AG09319 (cell line): ENCODE results near the gene USH1C.

Source experiments
- DNase-seq: peaks from one replicate; pipeline ENCODE4 v3.0.0-alpha.2; 2010; ENCODE audit warnings: low read depth; ENCODE audit errors: extremely low read depth
- TF ChIP-seq, protein P1 (sequence below): IDR thresholded peaks from 2 replicates; pipeline ENCODE4 v1.5.1; 2011; ENCODE audit warnings: low read depth, mild to moderate bottlenecking, inconsistent platforms, low read length, moderate library complexity

Gene USH1C

DNA sequence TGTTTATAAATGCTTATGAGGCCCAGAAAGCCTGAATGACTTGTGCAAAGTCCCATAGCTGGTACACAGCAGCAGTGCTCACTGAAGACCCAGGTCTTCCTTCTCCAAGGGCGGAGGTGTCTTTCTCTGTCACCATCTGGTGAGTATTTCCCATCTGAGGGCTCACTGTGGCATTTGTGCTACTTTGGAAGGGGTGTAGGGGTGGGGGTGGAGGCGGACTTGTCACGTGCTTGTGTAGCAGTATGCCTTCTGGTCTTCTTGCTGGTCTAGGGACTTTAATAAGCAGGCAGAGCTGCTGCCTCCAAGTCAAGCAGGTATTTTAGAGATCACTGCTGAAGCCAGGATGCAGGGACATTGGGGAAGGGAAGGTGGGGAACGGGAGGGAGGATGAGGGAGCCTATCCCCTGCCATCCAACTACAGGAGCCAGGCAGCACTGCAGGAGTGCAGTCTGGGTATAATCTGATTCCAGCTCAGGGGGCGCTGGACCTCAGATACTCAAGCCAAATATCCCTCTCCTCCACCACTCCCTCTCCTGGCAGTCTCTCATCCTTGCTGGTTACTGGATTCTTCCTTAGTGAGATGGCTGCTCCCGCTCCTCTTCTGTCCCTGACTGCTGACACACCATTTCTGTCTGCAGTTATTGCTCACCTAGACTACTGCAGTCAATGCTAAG is 71.0 kb downstream of the USH1C start:
- DNase-seq = no peak

DNA sequence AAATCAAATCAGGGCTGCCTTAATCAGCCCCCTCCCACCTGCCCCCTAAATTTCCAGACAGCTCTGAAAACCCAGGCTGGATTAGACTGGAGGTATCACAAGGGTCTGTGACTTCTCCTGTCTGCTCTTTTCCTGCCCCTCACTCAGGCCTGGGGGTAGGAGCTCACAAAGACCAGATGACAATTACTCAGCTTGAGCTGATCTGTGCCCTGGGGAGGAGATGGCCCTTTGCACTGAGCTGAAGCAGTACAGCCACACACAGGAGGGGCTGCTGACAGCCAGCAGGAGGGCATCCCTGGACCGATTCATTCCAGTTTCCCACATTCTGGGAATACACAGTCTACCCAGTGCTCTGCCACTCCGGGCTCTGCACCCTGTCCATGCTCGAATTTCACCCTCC is 71.7 kb downstream of the USH1C start:
- TF ChIP-seq, protein P1, sequence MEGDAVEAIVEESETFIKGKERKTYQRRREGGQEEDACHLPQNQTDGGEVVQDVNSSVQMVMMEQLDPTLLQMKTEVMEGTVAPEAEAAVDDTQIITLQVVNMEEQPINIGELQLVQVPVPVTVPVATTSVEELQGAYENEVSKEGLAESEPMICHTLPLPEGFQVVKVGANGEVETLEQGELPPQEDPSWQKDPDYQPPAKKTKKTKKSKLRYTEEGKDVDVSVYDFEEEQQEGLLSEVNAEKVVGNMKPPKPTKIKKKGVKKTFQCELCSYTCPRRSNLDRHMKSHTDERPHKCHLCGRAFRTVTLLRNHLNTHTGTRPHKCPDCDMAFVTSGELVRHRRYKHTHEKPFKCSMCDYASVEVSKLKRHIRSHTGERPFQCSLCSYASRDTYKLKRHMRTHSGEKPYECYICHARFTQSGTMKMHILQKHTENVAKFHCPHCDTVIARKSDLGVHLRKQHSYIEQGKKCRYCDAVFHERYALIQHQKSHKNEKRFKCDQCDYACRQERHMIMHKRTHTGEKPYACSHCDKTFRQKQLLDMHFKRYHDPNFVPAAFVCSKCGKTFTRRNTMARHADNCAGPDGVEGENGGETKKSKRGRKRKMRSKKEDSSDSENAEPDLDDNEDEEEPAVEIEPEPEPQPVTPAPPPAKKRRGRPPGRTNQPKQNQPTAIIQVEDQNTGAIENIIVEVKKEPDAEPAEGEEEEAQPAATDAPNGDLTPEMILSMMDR = no peak
- no peak for DNase-seq

More for the DNA sequence above, 71.0 kb downstream of the USH1C start:
- TF ChIP-seq, protein P1 = no peak; the same call in 1 of the 2 replicates

DNA sequence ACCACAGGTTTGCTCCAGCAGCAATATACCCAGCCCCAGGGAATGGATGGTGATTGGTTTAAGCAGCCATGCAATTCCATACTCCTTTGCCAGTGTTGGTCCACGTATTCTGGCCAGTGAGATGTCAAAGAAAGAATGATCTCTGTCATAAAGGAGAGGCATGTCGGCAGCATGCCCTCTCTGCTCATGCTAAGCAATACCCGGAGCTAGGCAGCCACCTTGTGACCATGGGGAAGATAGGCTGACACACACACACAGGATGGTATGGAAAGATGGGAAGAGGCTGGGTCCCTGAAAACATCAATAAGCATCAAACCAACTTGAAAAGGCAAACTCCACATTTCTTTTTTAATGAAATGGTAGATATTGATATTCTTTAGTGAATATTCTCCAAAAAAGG is 72.7 kb downstream of the USH1C start:
- TF ChIP-seq, protein P1 = no peak
- DNase-seq = no peak

DNA sequence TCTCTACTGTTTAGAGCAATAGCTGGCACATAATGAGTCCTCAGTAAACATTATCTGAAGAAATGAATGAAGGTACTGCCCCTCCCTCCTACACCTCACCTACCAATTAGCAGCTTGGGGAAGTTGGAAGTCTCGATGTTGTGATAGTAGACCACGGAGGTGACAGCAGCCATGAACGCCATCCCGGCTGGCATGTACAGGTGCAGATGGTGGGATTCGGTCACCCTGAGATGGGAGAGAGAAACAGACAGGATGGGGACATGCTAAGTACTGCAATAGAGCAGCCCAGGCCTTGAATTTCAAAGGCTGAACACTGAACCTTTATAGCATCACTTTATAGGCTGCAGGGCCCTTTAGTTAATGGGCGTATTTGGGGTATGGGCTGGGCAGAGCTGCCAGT is 74.2 kb downstream of the USH1C start:
- TF ChIP-seq, protein P1 = no peak
- DNase-seq = no peak

DNA sequence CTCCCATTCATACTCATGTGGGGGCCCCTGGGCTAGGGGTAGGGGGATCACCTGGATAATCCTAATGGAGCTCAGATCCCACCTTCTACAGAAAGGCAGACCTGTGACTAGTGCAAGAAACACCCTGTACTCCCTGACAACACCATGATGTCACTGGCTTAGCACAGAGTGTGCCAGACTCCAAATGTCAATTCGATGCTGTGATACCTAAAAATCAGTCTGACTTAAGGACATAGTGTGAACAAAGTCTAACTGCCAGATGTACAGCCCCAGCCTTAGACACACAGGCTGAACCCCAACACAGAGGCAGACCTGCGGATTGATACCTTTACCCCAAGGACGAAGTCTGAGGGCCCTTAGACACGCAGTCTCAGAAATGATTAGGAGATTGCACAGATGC is 76.1 kb downstream of the USH1C start:
- DNase-seq = no peak
- TF ChIP-seq, protein P1 = no peak

DNA sequence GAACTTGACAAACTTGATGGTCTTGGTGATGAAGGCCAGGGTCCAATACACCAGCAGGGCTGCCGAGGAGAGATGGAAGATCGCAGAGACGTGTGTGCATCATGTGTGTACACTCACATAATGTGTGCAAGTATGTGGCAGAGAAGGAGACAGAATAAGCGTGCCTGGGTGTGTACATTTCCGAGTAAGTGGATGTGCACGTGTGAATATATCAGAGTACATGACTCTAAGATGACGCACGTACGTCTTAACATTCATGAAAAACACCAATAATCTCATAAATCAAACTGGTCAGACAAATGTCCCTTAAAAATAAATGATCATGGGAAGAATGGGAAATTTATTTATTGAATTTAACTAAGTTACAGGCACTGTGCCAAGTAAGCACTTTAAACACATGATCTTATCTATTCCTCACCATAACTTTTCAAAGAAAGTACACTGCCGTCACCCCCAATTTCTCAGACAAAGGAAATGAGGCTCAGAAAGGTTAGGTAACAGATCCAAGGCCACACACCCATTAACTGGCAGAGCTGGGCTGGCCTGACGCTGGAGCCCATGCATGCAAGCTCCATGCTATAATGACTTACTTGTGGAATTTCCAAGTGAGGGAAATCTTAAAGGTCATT is 80.6 kb downstream of the USH1C start:
- DNase-seq = no peak
- TF ChIP-seq, protein P1 = no peak

DNA sequence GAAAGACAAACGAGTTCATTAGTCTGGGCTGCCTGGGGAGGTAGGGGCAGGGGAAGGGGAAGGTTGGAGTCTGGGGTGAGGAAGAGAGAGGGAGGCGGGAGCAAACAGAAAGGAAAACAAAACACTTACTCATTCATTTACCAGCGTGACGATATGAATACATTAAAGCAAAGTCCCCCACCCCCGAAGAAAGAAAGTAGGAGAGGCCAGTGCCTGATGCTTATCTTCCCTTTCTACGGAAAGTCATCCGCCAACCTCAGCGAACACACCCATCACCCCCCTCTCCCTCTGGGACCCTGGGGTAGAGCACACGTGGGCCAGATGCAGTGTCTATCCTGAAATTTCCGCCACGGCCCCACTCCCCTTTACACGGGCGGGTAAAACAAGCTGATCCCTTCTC is 81.3 kb downstream of the USH1C start:
- DNase-seq = no peak
- TF ChIP-seq, protein P1 = no peak
